ENCODE data around the gene HSPA12A.

DNA sequence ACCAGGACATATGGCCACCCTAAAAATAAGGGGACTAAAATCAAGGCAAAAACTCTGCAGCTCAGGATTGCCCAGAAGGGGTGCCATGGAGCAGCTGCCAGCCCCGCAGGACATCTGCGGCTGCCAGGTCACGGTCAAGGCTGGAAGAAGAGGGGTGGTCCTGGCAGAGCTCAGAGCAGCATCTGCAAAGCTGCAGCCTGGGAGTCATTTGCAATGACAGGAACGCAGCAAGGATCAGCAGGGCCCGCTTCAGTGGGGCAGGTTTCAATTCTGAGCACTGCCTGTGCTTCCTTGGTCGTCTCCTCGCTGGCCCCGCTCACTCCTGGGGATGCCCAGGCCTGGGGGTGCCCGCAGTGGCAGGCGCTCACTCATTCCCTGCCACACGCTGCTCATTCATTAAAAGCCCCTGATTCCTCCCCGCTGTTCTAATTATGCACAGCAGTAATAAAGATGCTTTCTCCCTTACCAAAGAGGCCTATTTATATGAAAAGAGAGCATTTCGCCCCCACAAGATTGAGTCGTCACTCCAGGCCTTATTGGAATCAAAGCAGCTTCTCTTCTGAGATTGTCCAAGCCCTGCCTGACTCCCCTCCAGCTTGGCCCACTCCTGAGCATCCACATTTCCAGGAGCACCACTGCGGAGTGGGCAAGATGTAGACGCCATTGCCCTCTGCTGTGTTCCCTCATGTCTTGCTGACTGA, 4.6 kb downstream of the HSPA12A start:
- TF ChIP-seq EZH2 (IDR thresholded peaks at IDR 0.05) (no peak), FOXP2 (optimal IDR thresholded peaks at IDR 0.05; ENCODE audit: control extremely low read depth, extremely low read length, insufficient read depth) (no peak), POLR2AphosphoS5 (IDR thresholded peaks at IDR 0.05; ENCODE audit: borderline replicate concordance, low read depth, low read length) (no peak)
